Mesothelial cell of epicardium (in vitro differentiated cells): ENCODE data around the gene SPATS2L. TPM values are rescaled to one million over a fixed set of nuclear protein-coding genes. Genes with fewer than 3 reads are reported as not detected.

ENCODE experiments used
- DNase-seq, 2 experiments: peaks; one replicate each; pipeline ENCODE4 v3.0.0; 2021; ENCODE audit warnings: low spot score in 2 of 2; ENCODE audit not compliant: unreplicated experiment in 2 of 2
- H3K27ac Mint-ChIP-seq: 2 replicates; pipeline ENCODE4 v1.8.0; 2021; ENCODE audit warnings: mixed read lengths
- H3K27me3 Mint-ChIP-seq: 2 replicates; pipeline ENCODE4 v1.8.0; 2021; ENCODE audit warnings: low read depth, mixed read lengths
- H3K36me3 Mint-ChIP-seq: 2 replicates; pipeline ENCODE4 v1.8.0; 2021; ENCODE audit warnings: mixed read lengths
- H3K4me1 Mint-ChIP-seq: 2 replicates; pipeline ENCODE4 v1.8.0; 2021; ENCODE audit warnings: mixed read lengths
- H3K4me3 Mint-ChIP-seq: 2 replicates; pipeline ENCODE4 v1.8.0; 2021; ENCODE audit warnings: mild to moderate bottlenecking, moderate library complexity, mixed read lengths
- H3K9me3 Mint-ChIP-seq: 2 replicates; pipeline ENCODE4 v1.8.0; 2021; ENCODE audit warnings: mixed read lengths
- CTCF ChIP-seq: fragments of 200-600 bp; sonication (generic); IDR thresholded peaks from one replicate; pipeline ENCODE4 v1.5.0; 2021; ENCODE audit warnings: antibody characterized with exemption; ENCODE audit not compliant: unreplicated experiment
- total RNA-seq: library from RNA; stranded (reverse); gene quantifications from 3 replicates; pipeline ENCODE4 v1.2.1, GENCODE V29; 2021

The SPATS2L gene
- total RNA-seq, 1 donor from 2014 or later = 84.8 TPM

GRCh38 chr2:200348897-200349563, 42.5 kb downstream of the SPATS2L start:
- H3K36me3 Mint-ChIP-seq = peaks cover 13% of the 10 kb centered on the region
- no peak for TF ChIP-seq CTCF
- H3K27ac Mint-ChIP-seq = peak overlapping the region; percentile 77
- H3K4me3 Mint-ChIP-seq = no peak overlapping the region
- H3K27me3 Mint-ChIP-seq = no peaks in the 10 kb centered on the region
- H3K9me3 Mint-ChIP-seq = peaks cover 10% of the 10 kb centered on the region
- DNase-seq = no peak
- peaks cover 72% of the 10 kb centered on the region for H3K4me1 Mint-ChIP-seq

GRCh38 chr2:200349868-200350267, 43.4 kb downstream of the SPATS2L start:
- TF ChIP-seq CTCF = no peak
- peaks cover 77% of the 10 kb centered on the region for H3K4me1 Mint-ChIP-seq
- no peak for DNase-seq
- no peak overlapping the region for H3K4me3 Mint-ChIP-seq
- H3K36me3 Mint-ChIP-seq = peaks cover 6% of the 10 kb centered on the region
- no peaks in the 10 kb centered on the region for H3K27me3 Mint-ChIP-seq
- peak overlapping the region; percentile 68 for H3K27ac Mint-ChIP-seq
- H3K9me3 Mint-ChIP-seq = peaks cover 2% of the 10 kb centered on the region

- Mint-ChIP-seq H3K9me3 (no peaks in the 10 kb centered on the region), H3K27ac (peak overlapping the region; percentile 85), H3K4me1 (peaks cover 75% of the 10 kb centered on the region), H3K27me3 (no peaks in the 10 kb centered on the region), H3K36me3 (peaks cover 2% of the 10 kb centered on the region), H3K4me3 (no peak overlapping the region)
- TF ChIP-seq CTCF = no peak
- no peak for DNase-seq
These were observed 44.4 kb downstream of the SPATS2L start for GRCh38 chr2:200350850-200351285.

- Mint-ChIP-seq H3K36me3 (peaks cover 2% of the 10 kb centered on the region), H3K27ac (peak overlapping the region; percentile 92), H3K4me1 (peaks cover 77% of the 10 kb centered on the region), H3K9me3 (no peaks in the 10 kb centered on the region), H3K27me3 (no peaks in the 10 kb centered on the region), H3K4me3 (no peak overlapping the region)
- no peak for TF ChIP-seq CTCF
- no peak for DNase-seq
These were observed 45.3 kb downstream of the SPATS2L start for GRCh38 chr2:200351815-200352214.

GRCh38 chr2:200352636-200353035, 46.1 kb downstream of the SPATS2L start:
- H3K4me1 Mint-ChIP-seq = peaks cover 77% of the 10 kb centered on the region
- no peak for DNase-seq
- peak overlapping the region; percentile 89 for H3K27ac Mint-ChIP-seq
- H3K36me3 Mint-ChIP-seq = peaks cover 2% of the 10 kb centered on the region
- no peaks in the 10 kb centered on the region for H3K27me3 Mint-ChIP-seq
- H3K4me3 Mint-ChIP-seq = peak overlapping the region; percentile 27
- no peak for TF ChIP-seq CTCF
- no peaks in the 10 kb centered on the region for H3K9me3 Mint-ChIP-seq
